Stimulated activated CD4-positive, alpha-beta T cell treated with anti-CD3 and anti-CD28 coated beads, Interleukin-4, amount 100 ng/mL, for 4 hours (primary cell): Measurements from ENCODE around the gene TRMT1.
A peak's percentile ranks its signal among the peaks of the same experiment; 100 is the strongest.

Experiments used
- DNase-seq, 2 experiments: peaks; one replicate each; pipeline ENCODE4 v3.0.0-alpha.2; 2020

The TRMT1 gene

DNA sequence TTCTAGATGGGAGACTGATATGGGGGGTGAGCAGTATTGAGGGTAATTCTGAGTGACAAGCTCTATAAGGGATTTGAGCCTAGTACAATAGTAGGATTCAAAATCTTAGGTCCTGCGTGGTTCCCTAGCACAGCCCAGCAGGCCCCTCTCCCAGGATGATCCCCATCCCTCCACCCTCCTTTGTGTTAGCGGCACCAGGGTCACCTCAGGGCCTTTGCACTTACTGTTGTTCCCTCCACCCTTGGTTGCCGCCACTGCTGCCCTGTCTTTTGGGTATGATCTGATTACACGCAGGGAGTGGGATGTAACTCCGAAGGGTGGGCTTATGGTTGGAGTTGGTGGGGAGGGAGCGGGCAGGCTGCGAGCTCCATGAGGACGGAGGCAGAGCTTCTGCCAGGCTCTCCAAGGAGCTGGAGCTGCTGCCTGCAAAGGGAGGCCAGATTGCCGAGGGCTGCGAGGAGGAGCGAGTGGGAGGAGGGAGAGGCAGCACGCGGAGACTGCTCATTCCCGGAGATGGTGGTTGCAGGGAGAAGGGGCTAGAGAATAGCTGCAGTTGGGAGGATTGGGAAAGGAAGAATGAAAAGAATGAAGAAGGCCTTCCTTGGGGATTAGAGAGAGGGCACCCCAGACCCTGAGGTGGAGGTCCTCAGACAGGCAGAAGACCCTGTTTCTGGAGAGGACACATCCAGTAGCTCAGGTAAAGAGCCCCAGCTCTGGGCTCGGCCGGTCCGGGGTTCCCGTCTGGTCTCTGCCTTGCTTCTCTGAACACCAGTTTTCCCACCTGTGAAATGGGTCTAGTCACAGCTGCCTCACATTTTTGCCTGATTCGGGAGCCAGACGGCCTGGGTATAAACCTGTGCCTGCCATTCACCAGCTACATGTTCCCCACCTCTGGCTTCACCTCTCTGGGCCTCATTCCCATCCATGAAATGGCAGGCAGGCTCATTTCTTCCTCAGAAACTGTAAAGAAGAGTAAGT, 6.7 kb upstream of the TRMT1 start:
- DNase-seq, result no peak

DNA sequence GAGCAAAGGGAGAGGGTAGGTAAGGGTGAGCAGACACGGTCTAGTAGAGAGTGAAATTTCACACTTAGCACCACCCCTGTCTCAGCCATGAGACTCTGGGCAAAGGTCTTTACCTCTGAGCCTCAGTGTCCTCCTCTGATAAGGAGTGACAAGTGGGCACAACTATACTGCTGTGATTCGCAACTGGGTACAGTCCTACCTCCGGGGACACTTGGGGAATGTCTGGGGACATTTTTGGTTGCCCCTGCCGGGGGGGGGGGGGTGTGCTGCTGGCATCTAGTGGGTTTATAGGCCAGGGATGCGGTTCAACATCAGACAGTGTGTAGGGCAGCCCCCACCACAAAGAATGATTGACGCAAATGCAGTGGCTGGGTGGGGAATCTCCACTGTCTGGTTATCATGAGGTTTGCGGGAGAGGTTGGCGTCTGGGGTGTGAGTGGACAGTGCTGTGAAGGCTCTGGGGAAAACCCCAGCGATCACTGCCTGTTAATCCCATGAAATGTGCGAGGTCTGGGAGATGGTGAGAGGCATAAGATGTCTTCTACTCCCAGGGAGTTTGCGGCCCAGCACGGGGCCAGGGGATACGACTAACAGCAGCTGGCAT, 5.8 kb upstream of the TRMT1 start:
- DNase-seq, result no peak

- no peak for DNase-seq
Measured at GRCh38 chr19:13121551-13122274, 5.2 kb upstream of the TRMT1 start.

- DNase-seq, result no peak
Measured at GRCh38 chr19:13120817-13121216, 4.3 kb upstream of the TRMT1 start.

- no peak for DNase-seq
Measured at GRCh38 chr19:13120031-13120430, 3.5 kb upstream of the TRMT1 start.

- DNase-seq, result no peak
Measured at GRCh38 chr19:13119627-13120026, 3.1 kb upstream of the TRMT1 start.

DNA sequence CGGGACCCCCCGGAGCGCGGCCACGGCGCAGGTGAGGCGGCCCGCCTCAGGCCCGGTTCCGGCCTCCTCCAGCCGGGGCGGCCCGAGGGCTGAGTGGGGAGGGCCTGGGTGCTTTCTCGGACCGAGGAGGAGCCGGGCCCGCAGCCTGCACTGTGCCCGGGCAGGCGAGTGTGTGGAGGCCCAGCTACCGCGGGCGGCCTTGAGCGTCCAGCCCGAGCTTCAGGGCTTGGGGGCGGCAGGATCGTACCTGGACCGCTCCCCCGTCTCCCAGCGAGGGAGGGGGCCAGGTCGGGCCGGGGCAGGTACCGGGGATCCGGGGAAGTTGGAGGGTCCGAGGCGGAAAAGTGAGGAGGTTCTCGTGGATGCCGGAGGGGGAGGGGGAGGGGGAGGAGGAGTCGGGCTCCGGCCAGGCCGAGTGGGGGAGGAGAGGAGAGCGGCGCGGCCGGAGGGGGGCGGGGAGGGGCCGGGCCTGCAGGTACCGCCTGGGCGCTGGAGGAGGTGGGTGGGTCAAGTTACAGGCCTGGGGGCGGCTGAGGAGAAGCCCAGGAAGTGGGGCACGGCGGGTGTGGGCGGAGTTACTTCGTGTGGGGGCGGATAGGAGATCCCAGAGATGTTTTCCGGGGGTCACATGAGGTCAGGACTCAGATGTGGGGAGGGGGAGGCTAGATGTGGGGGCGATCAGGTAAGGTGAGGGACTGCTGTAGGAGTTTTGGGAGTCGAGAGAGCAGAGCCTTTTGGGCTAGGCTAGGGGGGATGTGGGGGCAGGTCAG, 2.1 kb upstream of the TRMT1 start:
- peak; percentile 48 to 59 for DNase-seq

DNA sequence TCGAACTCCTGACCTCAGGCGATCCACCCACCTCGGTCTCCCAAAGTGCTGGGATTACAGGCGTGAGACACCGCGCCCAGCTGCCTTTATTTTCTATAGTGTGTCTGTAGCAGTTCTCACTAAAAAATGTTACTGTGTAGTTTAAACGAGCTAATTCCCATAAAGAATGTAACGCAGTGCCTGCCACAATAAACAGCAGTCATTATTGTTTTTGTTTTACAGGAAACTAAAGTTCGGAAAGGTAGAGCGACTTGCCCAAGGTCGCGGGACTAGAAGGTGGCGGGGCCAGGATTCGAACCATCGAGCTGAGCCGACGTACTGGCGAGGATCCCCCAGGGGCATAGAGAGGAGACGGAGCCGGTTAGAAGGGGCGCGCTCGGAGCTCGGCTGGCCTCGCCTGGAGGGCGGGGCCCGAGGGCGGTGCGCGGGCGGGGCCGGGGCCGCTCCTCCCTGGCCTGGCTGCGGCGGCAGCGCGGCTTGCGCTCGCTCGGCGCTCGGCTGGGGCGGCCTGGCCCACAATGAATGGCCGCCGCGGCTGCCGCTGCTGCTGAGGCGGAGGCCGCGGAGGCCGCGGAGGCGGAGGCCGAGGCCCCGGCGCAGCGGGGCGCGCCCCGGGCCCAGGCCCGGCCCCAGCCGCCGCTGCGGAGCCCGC, 1.4 kb upstream of the TRMT1 start, which contains the start of gene NACC1:
NACC1 (plus strand) TSS at position 493 of the 652 bp plus-strand sequence. CDS start 16,944 bp downstream, outside the sequence.
- peak; percentile 88 to 91 for DNase-seq

DNA sequence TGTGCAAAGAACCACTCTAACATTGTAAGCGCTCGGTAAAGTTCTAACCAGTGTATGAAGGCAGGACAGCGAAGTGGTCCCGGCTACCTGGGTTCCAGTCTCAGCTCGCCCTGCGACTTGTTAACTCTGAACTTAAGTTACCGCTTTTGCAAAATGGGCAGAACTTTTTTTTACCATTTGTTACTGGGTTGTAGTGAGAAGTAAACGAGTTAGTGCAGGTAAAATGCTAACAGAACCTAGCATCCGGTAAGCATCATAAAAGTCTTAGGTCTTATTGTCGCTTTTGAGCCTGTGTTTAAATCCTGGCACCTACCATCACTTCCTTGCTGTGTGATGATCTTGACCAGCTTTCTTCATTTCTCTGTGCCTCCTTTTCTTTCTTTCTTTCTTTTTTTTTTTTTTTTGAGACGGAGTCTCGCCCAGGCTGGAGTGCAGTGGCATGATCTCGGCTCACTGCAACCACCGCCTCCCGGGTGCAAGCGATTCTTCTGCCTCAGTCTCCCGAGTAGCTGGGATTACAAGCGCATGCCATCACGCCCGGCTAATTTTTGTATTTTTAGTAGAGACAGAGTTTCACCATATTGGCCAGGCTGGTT, 734 bp upstream of the TRMT1 start:
- DNase-seq, result no peak

- DNase-seq, result no peak
Measured at GRCh38 chr19:13115936-13116281, 631 bp downstream of the TRMT1 start.

DNA sequence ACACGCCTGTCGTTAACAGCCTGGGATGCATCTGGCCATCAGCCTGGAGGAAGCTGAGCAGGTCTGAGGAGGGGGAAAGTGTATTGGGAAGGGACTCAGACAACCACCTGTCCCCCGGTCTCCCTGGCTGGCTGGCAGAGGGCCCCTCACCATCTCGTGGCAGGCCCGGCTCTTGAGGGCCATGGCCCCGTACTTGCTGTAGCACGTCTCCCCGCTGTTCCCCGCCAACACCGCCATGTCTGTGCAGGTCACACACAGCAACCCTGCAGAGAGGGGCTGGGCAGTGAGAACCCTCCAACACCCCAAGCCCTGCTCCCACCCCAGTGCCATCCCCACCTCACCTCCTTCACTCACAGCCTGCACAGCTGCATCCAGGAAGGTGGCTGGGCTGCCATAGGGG, 4.0 kb downstream of the TRMT1 start:
- DNase-seq, result no peak

- no peak for DNase-seq
Measured at GRCh38 chr19:13110099-13110610, 6.4 kb downstream of the TRMT1 start.

DNA sequence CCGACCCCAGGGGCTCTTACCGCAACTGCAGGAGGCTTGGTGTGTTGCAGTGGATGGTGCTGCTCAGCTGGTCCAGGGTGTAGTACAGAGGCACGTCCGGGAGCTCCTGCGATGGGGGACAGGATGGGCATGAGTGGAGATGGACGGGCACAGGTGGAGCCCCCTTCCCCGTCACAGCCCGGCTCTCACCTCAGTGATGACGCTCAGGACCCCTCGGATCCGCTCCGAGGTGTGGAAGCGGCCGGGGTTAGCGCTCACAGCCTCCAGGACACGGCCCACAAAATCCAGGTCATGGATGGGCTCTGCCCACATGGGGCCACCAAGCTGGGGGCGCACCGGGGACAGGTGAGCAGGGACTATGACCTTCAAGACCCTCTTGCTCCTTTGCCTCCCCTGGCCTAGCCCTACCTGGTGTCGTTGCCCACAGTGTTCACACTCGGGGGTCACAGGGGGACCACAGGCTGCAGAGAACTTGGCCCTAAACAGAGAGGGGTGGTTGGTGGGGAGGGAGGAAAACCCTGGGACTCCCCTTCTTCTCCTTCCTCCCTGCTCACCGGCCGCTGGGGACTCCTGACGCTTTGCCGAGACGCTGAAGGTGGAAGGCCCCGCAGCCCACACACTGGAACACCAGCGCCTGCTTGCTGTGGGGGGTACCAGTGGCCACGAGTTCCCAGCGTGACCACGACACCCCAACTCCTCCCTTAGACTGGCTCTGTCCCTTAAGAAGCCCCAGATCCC, 7.0 kb downstream of the TRMT1 start:
- no peak for DNase-seq

DNA sequence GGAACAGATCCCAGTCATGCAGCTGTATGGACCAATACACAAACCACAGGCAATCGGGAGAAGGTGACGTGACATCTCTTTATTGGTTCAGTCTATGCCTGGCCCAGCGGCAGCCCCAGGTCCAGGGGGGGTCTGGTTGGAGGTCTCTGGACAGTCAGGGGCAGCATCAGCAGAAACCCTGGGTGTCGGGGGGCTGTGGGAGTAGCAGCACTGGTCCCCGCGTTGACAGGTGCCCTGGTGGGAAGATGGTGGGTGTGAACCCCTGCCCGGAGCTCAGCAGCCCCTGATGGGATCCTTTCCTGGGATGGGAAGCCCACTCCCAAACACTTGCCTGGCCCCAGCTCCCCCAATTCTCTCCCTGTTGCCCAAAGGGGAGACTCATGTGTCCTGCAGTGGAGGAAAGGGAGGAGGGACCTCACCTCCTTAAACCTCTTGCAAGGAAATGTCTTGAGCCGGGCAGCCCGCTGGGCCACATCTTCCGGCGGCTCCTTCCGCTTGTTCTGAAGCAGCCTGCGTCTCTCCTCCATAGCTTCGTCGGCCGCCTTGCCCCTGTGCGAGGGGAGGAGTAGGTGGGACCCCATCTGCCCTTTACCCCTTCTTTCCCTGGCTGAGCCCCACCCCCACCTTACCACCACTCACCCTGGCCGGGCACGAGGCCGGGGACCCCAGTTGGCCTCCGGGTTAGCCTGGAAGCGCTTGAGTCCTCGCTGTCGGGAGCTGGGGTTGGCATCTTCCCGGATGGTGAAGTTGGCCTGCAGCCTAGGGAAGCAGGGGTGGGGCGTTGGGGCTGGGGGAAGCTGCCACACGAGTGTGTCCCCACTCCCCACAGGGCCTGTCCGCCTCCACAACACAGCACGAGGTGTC, 11.5 kb downstream of the TRMT1 start:
- no peak for DNase-seq

DNA sequence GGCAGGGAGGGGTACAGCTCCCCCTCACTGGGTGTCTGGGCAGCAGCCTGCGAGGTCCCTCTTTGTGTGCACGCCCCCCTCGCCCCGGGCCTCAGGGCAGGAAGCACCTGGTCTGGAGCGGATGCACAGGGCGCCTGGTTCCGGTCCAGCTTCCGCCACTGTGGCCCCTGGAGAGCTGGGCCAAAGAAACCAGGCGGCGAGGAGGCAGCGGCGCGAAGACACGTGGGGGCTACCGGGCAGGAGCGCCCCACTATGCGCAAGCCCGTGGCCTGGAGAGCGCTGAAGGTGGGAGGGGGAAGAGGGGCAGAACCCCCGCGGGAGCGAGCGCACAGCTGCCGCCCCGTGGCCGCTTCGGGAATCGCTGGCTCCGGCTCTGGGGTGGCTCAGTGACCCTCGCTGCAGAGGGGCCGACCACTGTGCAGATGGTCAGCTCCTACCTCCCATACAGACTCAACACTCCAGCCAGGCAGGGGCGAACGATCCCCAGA, 12.1 kb downstream of the TRMT1 start:
- peak; percentile 53 to 71 for DNase-seq

DNA sequence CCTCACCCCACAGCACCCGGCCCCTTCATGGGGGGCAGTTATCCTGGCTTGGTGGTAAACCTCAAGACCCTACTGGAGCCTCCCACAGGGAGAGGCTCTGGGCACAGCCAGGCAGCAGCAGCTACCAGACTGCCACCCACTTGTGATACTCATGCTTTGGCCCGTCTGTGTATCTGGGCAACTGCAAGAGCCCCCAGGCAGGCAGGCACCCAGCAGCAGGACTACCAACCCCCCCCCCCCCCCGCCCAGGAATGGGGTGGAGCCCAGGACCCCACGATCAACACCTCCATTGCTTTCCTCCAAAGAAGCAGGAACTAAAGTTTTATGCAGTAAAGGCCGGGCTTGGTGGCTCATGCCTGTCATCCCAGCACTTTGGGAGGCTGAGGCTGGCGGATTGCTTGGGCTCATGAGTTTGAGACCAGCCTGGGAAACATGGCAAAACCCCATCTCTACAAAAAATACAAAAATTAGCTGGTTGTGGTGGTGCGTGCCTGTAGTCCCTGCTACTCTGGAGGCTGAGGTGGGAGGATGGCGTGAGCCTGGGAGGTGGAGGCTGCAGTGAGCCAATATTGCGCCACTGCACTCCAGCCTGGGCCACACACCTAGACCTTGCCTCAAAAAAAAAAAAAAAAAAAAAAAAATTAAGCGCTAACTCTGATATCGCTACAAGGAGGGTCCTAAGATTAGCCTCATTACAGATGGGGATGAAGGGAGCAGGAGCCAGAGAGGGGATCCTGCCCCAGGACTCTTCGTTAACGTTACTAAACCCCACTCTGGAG, 12.8 kb downstream of the TRMT1 start:
- no peak for DNase-seq

DNA sequence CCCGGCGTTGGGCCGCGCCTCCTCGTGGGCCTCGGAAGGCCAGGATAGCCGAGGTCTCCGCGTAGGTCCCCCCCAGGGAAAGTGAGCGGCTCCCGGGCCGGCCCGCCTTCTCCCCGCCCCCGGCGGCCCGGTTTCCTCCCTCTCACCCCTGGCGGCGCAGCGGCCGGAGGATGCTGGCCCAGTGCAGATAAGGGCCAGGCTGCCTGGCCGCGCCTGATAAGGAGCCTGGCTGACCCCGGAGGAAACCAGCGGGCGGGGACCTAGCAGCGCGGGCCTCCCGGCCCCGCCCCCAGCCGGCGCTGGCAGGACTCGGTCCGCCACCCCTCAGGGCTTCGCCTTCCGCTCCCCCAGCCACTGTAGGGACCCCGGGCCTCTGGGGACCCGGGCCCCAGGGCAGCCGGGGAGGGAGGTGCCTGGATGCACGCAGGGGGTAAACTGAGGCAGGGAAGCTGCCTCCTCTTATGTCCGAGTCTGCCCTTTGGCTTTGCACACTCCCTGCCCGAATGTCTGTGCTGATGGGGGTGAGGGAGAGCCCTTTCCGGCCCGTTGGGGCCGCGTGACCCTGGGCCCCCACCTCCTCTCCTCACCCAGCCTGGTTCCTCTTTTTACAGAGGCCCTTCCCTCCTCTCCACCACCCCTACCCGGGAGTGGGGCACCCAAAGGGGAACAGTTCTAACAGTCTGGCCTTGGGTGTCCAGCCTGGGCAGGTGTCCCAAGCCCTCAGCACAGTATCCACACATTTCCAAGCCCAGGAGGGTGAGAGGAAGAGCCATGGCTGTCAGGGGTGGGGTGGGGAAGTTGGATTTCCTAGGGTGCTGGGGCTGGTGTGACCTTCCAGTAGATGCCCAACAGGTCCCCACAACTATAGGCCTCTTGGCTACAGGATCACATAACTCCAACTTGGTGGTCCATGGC, 13.6 kb downstream of the TRMT1 start, which contains the start of gene LYL1:
LYL1 (minus strand) TSS at position 193 of the 915 bp plus-strand sequence. CDS start 1,687 bp downstream, outside the sequence.
- peak in 1 of 2 experiments; percentile 31 for DNase-seq

GRCh38 chr19:13102416-13102665, 14.2 kb downstream of the TRMT1 start:
- no peak for DNase-seq
